ENCODE results near the gene LRP11. TPM values are rescaled to one million over a fixed set of nuclear protein-coding genes. Genes with fewer than 3 reads are reported as not detected.

Gene LRP11
- total and polyA plus RNA-seq, 9 of the 15 experiments (the other 6 are each of a cell fraction or from before 2014, with no cell fraction given), result 0.51 to 3.5 (median 2.4) TPM

DNA sequence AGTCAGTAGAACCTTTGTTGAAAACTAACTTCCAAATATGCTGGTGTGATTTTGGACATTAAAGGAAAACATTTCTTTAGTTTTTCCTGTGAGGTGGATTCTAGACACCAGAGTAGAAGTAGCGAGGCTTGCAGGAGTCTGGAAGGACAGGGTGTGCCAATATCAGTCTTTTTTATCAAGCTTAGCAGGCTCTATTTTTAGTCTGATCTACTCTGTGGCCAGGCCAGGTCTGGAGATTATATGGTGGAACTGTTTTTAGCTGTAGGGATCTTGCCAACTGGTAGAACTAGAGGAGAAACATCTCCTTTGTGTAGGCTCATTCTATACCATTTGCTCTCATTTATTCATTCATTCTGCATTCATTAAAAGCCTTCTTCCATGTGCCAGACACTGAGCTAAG, 42.7 kb downstream of the LRP11 start (continued):
- peak; percentile 91 for TF ChIP-seq MEF2D (tag; conservative IDR thresholded peaks at IDR 0.05; ENCODE audit: low read depth)
- TF ChIP-seq, protein P1, sequence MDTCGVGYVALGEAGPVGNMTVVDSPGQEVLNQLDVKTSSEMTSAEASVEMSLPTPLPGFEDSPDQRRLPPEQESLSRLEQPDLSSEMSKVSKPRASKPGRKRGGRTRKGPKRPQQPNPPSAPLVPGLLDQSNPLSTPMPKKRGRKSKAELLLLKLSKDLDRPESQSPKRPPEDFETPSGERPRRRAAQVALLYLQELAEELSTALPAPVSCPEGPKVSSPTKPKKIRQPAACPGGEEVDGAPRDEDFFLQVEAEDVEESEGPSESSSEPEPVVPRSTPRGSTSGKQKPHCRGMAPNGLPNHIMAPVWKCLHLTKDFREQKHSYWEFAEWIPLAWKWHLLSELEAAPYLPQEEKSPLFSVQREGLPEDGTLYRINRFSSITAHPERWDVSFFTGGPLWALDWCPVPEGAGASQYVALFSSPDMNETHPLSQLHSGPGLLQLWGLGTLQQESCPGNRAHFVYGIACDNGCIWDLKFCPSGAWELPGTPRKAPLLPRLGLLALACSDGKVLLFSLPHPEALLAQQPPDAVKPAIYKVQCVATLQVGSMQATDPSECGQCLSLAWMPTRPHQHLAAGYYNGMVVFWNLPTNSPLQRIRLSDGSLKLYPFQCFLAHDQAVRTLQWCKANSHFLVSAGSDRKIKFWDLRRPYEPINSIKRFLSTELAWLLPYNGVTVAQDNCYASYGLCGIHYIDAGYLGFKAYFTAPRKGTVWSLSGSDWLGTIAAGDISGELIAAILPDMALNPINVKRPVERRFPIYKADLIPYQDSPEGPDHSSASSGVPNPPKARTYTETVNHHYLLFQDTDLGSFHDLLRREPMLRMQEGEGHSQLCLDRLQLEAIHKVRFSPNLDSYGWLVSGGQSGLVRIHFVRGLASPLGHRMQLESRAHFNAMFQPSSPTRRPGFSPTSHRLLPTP (IDR thresholded peaks at IDR 0.05; ENCODE audit: borderline replicate concordance, extremely low read depth, insufficient read length), result no peak
- TF ChIP-seq ZNF408 (CRISPR knock-in tag; IDR thresholded peaks at IDR 0.05; ENCODE audit: low read depth), result no peak
- no peak for TF ChIP-seq STAG1 (CRISPR knock-in tag; IDR thresholded peaks at IDR 0.05; ENCODE audit: borderline replicate concordance)
- TF ChIP-seq RBM39 (optimal IDR thresholded peaks at IDR 0.05; ENCODE audit: low read depth, low read length), result no peak
- TF ChIP-seq PRMT5 (CRISPR knock-in tag; IDR thresholded peaks at IDR 0.05), result no peak

DNA sequence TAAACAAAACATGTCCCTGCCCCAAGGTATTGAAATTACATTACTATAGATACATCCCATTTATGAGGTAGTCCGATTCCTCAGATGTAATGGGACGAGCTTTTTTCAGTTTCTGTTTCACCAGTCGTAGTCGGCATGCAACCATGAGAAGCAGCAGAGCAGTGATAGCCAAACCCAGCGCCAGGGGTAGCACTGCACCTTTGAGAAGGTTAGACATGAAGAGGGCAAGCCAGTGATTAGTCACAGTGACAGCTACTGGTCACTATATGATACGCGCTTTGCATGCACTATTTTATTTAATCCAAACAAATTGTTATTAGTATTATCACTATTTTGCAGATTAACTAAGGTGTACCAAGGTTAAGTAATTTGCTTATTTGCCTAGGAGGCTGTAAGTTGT, 43.7 kb downstream of the LRP11 start:
- DNase-seq (ENCODE audit: extremely low read depth in 1 of 4, low spot score in 3 of 4), result peak; percentile 40 to 54 (median 44)
- H3K4me1 ChIP-seq (replicated peaks in 1 of 2; ENCODE audit: control insufficient read depth in 2 of 2, insufficient read depth in 2 of 2, low read length in 2 of 2), result peaks cover 5 to 10% of the 10 kb centered on the region in 2 experiments; a peak in 4 of 5 replicates
- FAIRE-seq, result no peak
- no peaks in the 10 kb centered on the region for H4K20me1 ChIP-seq (replicated peaks; ENCODE audit: control insufficient read depth, insufficient read depth, low read length)
- CTCF ChIA-PET (ENCODE audit: low intra/inter-chr PET ratio), result no interaction called here
- BruUV-seq (replicated peaks), result no TSS peak
- H3K79me2 ChIP-seq (ENCODE audit: control insufficient read depth, insufficient read depth, low read length), result no peaks in the 10 kb centered on the region
- no peaks in the 10 kb centered on the region for H3K27me3 ChIP-seq (ENCODE audit: control insufficient read depth in 2 of 2, insufficient read depth in 2 of 2, low read length in 2 of 2)
- intact Hi-C loops (cut with micrococcal nuclease) (no loop called here), in situ Hi-C loops (cut with MboI) (loop anchor here (5.0 kb wide), 1 partner anchor 98 kb away; no protein-coding TSS in a partner anchor)
- H3K9me3 ChIP-seq (replicated peaks; ENCODE audit: control insufficient read depth, insufficient read depth, low read depth, low read length), result no peaks in the 10 kb centered on the region
- H3K27ac ChIP-seq (ENCODE audit: extremely low read depth, low read depth, low read length), result no peak overlapping the region
- peak; percentile 79 for ATAC-seq
- no peaks in the 10 kb centered on the region for H3K36me3 ChIP-seq (ENCODE audit: control insufficient read depth, insufficient read depth, low read length)
- H2AFZ ChIP-seq (ENCODE audit: low read depth, low read length), result no peak overlapping the region; the same call in 1 of the 2 replicates
- 58% methylated on average over 7 of the region's 7 CpGs for WGBS (ENCODE audit: insufficient coverage, low coverage, missing lambda C conversion rate)
- no peaks in the 10 kb centered on the region for H3K9me1 ChIP-seq (ENCODE audit: control insufficient read depth, insufficient read depth, low read length)
- no peak overlapping the region for H3K4me2 ChIP-seq (ENCODE audit: insufficient read depth, low read length)
- no peak overlapping the region for H3K9ac ChIP-seq (ENCODE audit: insufficient read depth in 1 of 2, low read depth in 2 of 2, low read length in 2 of 2)
- no peak overlapping the region for H3K4me3 ChIP-seq
- POLR2A ChIA-PET, result interaction anchor here (0.6 to 1.8 kb wide), 4 partner anchors 9 to 284 kb away, joined by 3 to 4 read pairs (median 4); no protein-coding TSS in a partner anchor
- peak; percentile 41 for TF ChIP-seq MEIS2 (IDR thresholded peaks at IDR 0.05; ENCODE audit: partially characterized antibody)
- TF ChIP-seq GATA2 (CRISPR knock-in tag; IDR thresholded peaks at IDR 0.05), result no peak
- TF ChIP-seq PHF21A (IDR thresholded peaks at IDR 0.05; ENCODE audit: borderline replicate concordance, low read depth), result no peak
- TF ChIP-seq, protein P2, sequence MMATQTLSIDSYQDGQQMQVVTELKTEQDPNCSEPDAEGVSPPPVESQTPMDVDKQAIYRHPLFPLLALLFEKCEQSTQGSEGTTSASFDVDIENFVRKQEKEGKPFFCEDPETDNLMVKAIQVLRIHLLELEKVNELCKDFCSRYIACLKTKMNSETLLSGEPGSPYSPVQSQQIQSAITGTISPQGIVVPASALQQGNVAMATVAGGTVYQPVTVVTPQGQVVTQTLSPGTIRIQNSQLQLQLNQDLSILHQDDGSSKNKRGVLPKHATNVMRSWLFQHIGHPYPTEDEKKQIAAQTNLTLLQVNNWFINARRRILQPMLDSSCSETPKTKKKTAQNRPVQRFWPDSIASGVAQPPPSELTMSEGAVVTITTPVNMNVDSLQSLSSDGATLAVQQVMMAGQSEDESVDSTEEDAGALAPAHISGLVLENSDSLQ (IDR thresholded peaks at IDR 0.05), result peak; percentile 44; the same call in 1 of the 2 replicates
- no peak for TF ChIP-seq TARDBP (IDR thresholded peaks at IDR 0.05)
- no peak for TF ChIP-seq RBM34 (IDR thresholded peaks at IDR 0.05; ENCODE audit: borderline replicate concordance, insufficient read depth, low read length)
- TF ChIP-seq, protein P3, sequence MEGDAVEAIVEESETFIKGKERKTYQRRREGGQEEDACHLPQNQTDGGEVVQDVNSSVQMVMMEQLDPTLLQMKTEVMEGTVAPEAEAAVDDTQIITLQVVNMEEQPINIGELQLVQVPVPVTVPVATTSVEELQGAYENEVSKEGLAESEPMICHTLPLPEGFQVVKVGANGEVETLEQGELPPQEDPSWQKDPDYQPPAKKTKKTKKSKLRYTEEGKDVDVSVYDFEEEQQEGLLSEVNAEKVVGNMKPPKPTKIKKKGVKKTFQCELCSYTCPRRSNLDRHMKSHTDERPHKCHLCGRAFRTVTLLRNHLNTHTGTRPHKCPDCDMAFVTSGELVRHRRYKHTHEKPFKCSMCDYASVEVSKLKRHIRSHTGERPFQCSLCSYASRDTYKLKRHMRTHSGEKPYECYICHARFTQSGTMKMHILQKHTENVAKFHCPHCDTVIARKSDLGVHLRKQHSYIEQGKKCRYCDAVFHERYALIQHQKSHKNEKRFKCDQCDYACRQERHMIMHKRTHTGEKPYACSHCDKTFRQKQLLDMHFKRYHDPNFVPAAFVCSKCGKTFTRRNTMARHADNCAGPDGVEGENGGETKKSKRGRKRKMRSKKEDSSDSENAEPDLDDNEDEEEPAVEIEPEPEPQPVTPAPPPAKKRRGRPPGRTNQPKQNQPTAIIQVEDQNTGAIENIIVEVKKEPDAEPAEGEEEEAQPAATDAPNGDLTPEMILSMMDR (IDR thresholded peaks at IDR 0.05 in 2 of 3, conservative IDR thresholded peaks at IDR 0.05 in 1 of 3; ENCODE audit: insufficient read depth in 2 of 3, low read depth in 1 of 3, low read length in 3 of 3), result peak; percentile 55 to 88 (median 57); a peak in 5 of 6 replicates
- no peak for TF ChIP-seq ZNF274 (IDR thresholded peaks at IDR 0.05; ENCODE audit: borderline replicate concordance, low read depth, low read length)
- peak in 1 of 2 experiments; percentile 36; a peak in 1 of 4 replicates for TF ChIP-seq RAD21 (CRISPR knock-in tag; conservative IDR thresholded peaks at IDR 0.05 in 1 of 2, IDR thresholded peaks at IDR 0.05 in 1 of 2)
- no peak for TF ChIP-seq ZNF197 (CRISPR knock-in tag; IDR thresholded peaks at IDR 0.05; ENCODE audit: low read depth)
